Loucy (cell line): ENCODE measurements around the gene MRPL38.

ENCODE experiments used
- CTCF ChIP-seq: fragments of 200-600 bp; sonication (generic); conservative IDR thresholded peaks from 2 replicates; pipeline ENCODE4 v1.5.1; 2014; ENCODE audit warnings: mild to moderate bottlenecking, antibody characterized with exemption, low read length
- EZH2phosphoT487 ChIP-seq: fragments of 200-600 bp; IDR thresholded peaks from 2 replicates; pipeline ENCODE4 v1.6.1; 2018; ENCODE audit warnings: antibody characterized with exemption, mild to moderate bottlenecking, moderate library complexity, borderline replicate concordance

DNA sequence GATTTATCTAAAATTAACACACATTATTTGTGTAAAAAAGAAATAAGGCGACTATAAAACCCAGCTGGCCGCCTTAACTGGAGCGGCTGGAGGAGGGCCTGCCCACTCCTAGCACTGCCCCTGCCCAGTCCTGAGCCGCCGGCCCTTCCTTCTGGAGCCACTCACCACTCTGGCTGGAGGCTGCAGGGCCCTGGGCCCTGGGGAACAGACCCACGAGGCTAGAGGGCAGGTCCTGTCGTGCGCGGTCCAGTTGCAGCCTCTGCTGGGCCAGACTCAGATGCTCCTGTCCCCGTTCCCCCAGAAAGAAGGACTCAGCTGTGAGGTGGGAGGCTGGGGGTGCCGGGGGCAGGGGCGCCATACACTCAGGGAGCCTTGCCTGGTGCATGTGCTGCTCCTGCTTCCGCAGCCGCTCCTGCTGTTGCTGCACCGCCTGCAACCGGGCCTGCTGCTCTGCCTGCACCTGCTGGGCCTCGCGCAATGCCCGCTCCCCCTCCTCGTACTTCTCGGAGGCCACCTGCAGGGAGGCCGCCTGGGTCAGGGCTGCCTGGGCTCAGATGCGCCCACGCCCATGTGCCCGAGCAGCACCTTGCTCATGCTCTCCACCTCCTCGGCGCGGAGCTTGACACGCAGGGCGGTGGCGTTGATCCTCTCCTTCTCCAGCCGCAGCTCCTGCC, 9.0 kb upstream of the MRPL38 start:
- TF ChIP-seq CTCF (no peak), EZH2phosphoT487 (no peak)
